Measurements from ENCODE around the gene TPM1.
A peak's percentile ranks its signal among the peaks of the same experiment; 100 is the strongest.
"Not testable (repeated sequence)": the region's sequence is repeated elsewhere in the genome, so short reads cannot be mapped to it uniquely, and the experiment has no call there.

TPM1 gene

GRCh38 chr15:63094495-63094931 lies 52.0 kb downstream of the TPM1 start:
- DNase-seq (ENCODE audit: low read depth): no peak

- DNase-seq (ENCODE audit: low read depth): no peak
Observed at GRCh38 chr15:63096178-63096577, 53.6 kb downstream of the TPM1 start.

GRCh38 chr15:63098901-63099300 lies 56.4 kb downstream of the TPM1 start:
- not testable (repeated sequence) for DNase-seq (ENCODE audit: low read depth)

- not testable (repeated sequence) for DNase-seq (ENCODE audit: low read depth)
Observed at GRCh38 chr15:63099581-63099980, 57.0 kb downstream of the TPM1 start.

GRCh38 chr15:63103416-63103815 lies 60.9 kb downstream of the TPM1 start:
- no peak for DNase-seq (ENCODE audit: low read depth)

GRCh38 chr15:63104727-63105126 lies 62.2 kb downstream of the TPM1 start:
- DNase-seq (ENCODE audit: low read depth): no peak

GRCh38 chr15:63105354-63105753 lies 62.8 kb downstream of the TPM1 start:
- not testable (repeated sequence) for DNase-seq (ENCODE audit: low read depth)

- peak; percentile 100 for DNase-seq (ENCODE audit: low read depth)
Observed at GRCh38 chr15:63107895-63108546, 65.5 kb downstream of the TPM1 start.

- no peak for DNase-seq (ENCODE audit: low read depth)
Observed at GRCh38 chr15:63109498-63109897, 67.0 kb downstream of the TPM1 start.

GRCh38 chr15:63109920-63110319 lies 67.4 kb downstream of the TPM1 start:
- no peak for DNase-seq (ENCODE audit: low read depth)

- DNase-seq (ENCODE audit: low read depth): no peak
Observed at GRCh38 chr15:63110428-63111026, 68.0 kb downstream of the TPM1 start.

- DNase-seq (ENCODE audit: low read depth): no peak
Observed at GRCh38 chr15:63111481-63111880, 68.9 kb downstream of the TPM1 start.

GRCh38 chr15:63112871-63113270 lies 70.3 kb downstream of the TPM1 start:
- no peak for DNase-seq (ENCODE audit: low read depth)

GRCh38 chr15:63114465-63114864 lies 71.9 kb downstream of the TPM1 start:
- no peak for DNase-seq (ENCODE audit: low read depth)

All from GM04503 (cell line).